K562 (cell line): ENCODE data around the gene TKT. TPM values are rescaled to one million over a fixed set of nuclear protein-coding genes. Genes with fewer than 3 reads are reported as not detected.
A peak's percentile ranks its signal among the peaks of the same experiment; 100 is the strongest.
"Not testable (repeated sequence)": the region's sequence is repeated elsewhere in the genome, so short reads cannot be mapped to it uniquely, and the experiment has no call there.

Experiments
- MEIS2 ChIP-seq: fragments of 450-650 bp; IDR thresholded peaks from 2 replicates; pipeline ENCODE4 v1.6.1; 2014; ENCODE audit warnings: mild to moderate bottlenecking; ENCODE audit not compliant: partially characterized antibody
- RAD21 ChIP-seq, 2 experiments: fragments of 250-450 bp in 1 of 2; fragments of 450-650 bp in 1 of 2; sonication (Bioruptor Pico) in 1 of 2; formaldehyde crosslinking in 1 of 2; IDR thresholded peaks in 1 of 2; conservative IDR thresholded peaks in 1 of 2; 2 replicates each; pipeline versions ENCODE4 v1.4.0 to v1.8.0; 2020 to 2022; ENCODE audit warnings: mild to moderate bottlenecking in 2 of 2, moderate library complexity in 1 of 2
- SP1 ChIP-seq: sonication (generic); formaldehyde crosslinking; IDR thresholded peaks from 2 replicates; pipeline ENCODE4 v1.8.1; 2022; ENCODE audit warnings: mild to moderate bottlenecking, missing genetic modification reagents
- TOE1 ChIP-seq, 2 experiments: fragments of 450-650 bp in 1 of 2; sonication (generic) in 1 of 2; formaldehyde crosslinking in 1 of 2; IDR thresholded peaks; 2 replicates each; pipeline versions ENCODE4 v1.7.1 to v1.8.0; 2016 to 2022; ENCODE audit warnings: borderline replicate concordance in 2 of 2, mild to moderate bottlenecking in 2 of 2, antibody characterized with exemption in 1 of 2, inconsistent platforms in 1 of 2, low read depth in 1 of 2, missing genetic modification reagents in 1 of 2, moderate library complexity in 1 of 2
- polyA plus RNA-seq, 8 experiments: library from polyadenylated mRNA; depleted of rRNA in 4 of 8; stranded (reverse) in 5 of 8; unstranded in 3 of 8; fragments of >200 nt; fragmentation: Nextera tagmentation in 2 of 8; fragmentation: Illumina TruSeq in 1 of 8; extraction: Ambion mirVana in 2 of 8; extraction: Trizol in 1 of 8; gene quantifications; 2 replicates each; pipeline versions ENCODE4 v1.2.1 to v1.2.3, GENCODE V29; 2011 to 2014; ENCODE audit warnings: inconsistent platforms in 1 of 8, missing spikeins in 1 of 8
- total RNA-seq, 7 experiments: library from RNA; depleted of rRNA in 6 of 7; stranded (reverse); fragments of >200 nt in 6 of 7; fragmentation: Illumina TruSeq in 2 of 7; extraction: Trizol in 2 of 7; gene quantifications; 2 replicates each; pipeline versions ENCODE4 v1.2.1 to v1.2.3, GENCODE V29; 2011 to 2021; ENCODE audit warnings: low replicate concordance in 1 of 7
- TF ChIP-seq, protein P1 (sequence below), 3 experiments: IDR thresholded peaks in 2 of 3; conservative IDR thresholded peaks in 1 of 3; 2 replicates each; pipeline ENCODE4 v1.5.1; 2011 to 2012; ENCODE audit warnings: low read length in 3 of 3, mild to moderate bottlenecking in 3 of 3, control low read depth in 2 of 3, improper control_type of control experiment in 1 of 3, inconsistent platforms in 1 of 3, low read depth in 1 of 3, mixed read lengths in 1 of 3, moderate library complexity in 1 of 3; ENCODE audit not compliant: insufficient read depth in 2 of 3
- TF ChIP-seq, protein P2 (sequence below): fragments of 450-650 bp; formaldehyde crosslinking; IDR thresholded peaks from 2 replicates; pipeline ENCODE4 v1.4.0; 2020; ENCODE audit warnings: mild to moderate bottlenecking, mixed read lengths
- TF ChIP-seq, protein P3 (sequence below): fragments of 450-650 bp; formaldehyde crosslinking; IDR thresholded peaks from 2 replicates; pipeline ENCODE4 v1.4.0; 2020; ENCODE audit warnings: mild to moderate bottlenecking, moderate library complexity

The TKT gene
- total and polyA plus RNA-seq, 9 of the 15 experiments (the other 6 are each of a cell fraction or from before 2014, with no cell fraction given), result 58.1 to 401 (median 187) TPM

GRCh38 chr3:53299611-53300023 lies 43.8 kb upstream of the TKT start (continued):
- TF ChIP-seq, protein P1, sequence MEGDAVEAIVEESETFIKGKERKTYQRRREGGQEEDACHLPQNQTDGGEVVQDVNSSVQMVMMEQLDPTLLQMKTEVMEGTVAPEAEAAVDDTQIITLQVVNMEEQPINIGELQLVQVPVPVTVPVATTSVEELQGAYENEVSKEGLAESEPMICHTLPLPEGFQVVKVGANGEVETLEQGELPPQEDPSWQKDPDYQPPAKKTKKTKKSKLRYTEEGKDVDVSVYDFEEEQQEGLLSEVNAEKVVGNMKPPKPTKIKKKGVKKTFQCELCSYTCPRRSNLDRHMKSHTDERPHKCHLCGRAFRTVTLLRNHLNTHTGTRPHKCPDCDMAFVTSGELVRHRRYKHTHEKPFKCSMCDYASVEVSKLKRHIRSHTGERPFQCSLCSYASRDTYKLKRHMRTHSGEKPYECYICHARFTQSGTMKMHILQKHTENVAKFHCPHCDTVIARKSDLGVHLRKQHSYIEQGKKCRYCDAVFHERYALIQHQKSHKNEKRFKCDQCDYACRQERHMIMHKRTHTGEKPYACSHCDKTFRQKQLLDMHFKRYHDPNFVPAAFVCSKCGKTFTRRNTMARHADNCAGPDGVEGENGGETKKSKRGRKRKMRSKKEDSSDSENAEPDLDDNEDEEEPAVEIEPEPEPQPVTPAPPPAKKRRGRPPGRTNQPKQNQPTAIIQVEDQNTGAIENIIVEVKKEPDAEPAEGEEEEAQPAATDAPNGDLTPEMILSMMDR (IDR thresholded peaks at IDR 0.05 in 2 of 3, conservative IDR thresholded peaks at IDR 0.05 in 1 of 3; ENCODE audit: insufficient read depth in 2 of 3, low read depth in 1 of 3, low read length in 3 of 3), result peak; percentile 46 to 83 (median 68)
- TF ChIP-seq, protein P2, sequence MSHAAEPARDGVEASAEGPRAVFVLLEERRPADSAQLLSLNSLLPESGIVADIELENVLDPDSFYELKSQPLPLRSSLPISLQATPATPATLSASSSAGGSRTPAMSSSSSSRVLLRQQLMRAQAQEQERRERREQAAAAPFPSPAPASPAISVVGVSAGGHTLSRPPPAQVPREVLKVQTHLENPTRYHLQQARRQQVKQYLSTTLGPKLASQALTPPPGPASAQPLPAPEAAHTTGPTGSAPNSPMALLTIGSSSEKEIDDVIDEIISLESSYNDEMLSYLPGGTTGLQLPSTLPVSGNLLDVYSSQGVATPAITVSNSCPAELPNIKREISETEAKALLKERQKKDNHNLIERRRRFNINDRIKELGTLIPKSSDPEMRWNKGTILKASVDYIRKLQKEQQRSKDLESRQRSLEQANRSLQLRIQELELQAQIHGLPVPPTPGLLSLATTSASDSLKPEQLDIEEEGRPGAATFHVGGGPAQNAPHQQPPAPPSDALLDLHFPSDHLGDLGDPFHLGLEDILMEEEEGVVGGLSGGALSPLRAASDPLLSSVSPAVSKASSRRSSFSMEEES, result peak; percentile 87
- TF ChIP-seq TOE1 (IDR thresholded peaks at IDR 0.05; ENCODE audit: borderline replicate concordance) (peak; percentile 76; the same call in 1 of the 2 replicates), SP1 (CRISPR knock-in tag) (0 out of 2 replicates have a peak, but pooled peaks have one; percentile 28), MEIS2 (peak; percentile 63), RAD21 (CRISPR knock-in tag; conservative IDR thresholded peaks at IDR 0.05 in 1 of 2, IDR thresholded peaks at IDR 0.05 in 1 of 2) (peak; percentile 74 to 79)
- not testable (repeated sequence) for TF ChIP-seq TOE1 (CRISPR knock-in tag; IDR thresholded peaks at IDR 0.05; ENCODE audit: borderline replicate concordance, low read depth)
- TF ChIP-seq, protein P3, sequence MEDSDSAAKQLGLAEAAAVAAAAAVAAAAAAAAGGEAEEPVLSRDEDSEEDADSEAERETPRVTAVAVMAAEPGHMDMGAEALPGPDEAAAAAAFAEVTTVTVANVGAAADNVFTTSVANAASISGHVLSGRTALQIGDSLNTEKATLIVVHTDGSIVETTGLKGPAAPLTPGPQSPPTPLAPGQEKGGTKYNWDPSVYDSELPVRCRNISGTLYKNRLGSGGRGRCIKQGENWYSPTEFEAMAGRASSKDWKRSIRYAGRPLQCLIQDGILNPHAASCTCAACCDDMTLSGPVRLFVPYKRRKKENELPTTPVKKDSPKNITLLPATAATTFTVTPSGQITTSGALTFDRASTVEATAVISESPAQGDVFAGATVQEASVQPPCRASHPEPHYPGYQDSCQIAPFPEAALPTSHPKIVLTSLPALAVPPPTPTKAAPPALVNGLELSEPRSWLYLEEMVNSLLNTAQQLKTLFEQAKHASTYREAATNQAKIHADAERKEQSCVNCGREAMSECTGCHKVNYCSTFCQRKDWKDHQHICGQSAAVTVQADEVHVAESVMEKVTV (CRISPR knock-in tag), result peak; percentile 45; the same call in 1 of the 2 replicates
